Measurements from ENCODE around the gene MLLT3. TPM values are rescaled to one million over a fixed set of nuclear protein-coding genes. Genes with fewer than 3 reads are reported as not detected.

Gene MLLT3
- total and polyA plus RNA-seq, 2 donors, result 21.8 to 46.2 TPM

- Histone ChIP-seq H3K27me3 (ENCODE audit: control insufficient read depth in 2 of 2, insufficient read depth in 1 of 2, low read length in 1 of 2) (no peaks in the 10 kb centered on the region), H3K9me3 (ENCODE audit: control insufficient read depth in 2 of 2, insufficient read depth in 1 of 2, low read length in 1 of 2) (no peaks in the 10 kb centered on the region), H3K4me1 (ENCODE audit: control insufficient read depth in 2 of 2, insufficient read depth in 2 of 2, low read length in 2 of 2) (no peaks in the 10 kb centered on the region), H3K27ac (ENCODE audit: low read depth in 1 of 2, low read length in 1 of 2) (no peak overlapping the region), H3K4me3 (ENCODE audit: low read length in 2 of 2) (no peak overlapping the region), H3K36me3 (ENCODE audit: control insufficient read depth in 2 of 2, insufficient read depth in 2 of 2, low read length in 1 of 2) (no peaks in the 10 kb centered on the region)
- DNase-seq (ENCODE audit: low read depth in 6 of 9, low spot score in 9 of 9), result no peak
- 98% methylated on average over 5 of the region's 5 CpGs for WGBS
These were observed 216.7 kb downstream of the MLLT3 start for GRCh38 chr9:20405616-20406015.

GRCh38 chr9:20405078-20405477, 217.2 kb downstream of the MLLT3 start:
- Histone ChIP-seq H3K36me3 (ENCODE audit: control insufficient read depth in 2 of 2, insufficient read depth in 2 of 2, low read length in 1 of 2) (no peaks in the 10 kb centered on the region), H3K4me1 (ENCODE audit: control insufficient read depth in 2 of 2, insufficient read depth in 2 of 2, low read length in 2 of 2) (no peaks in the 10 kb centered on the region), H3K9me3 (ENCODE audit: control insufficient read depth in 2 of 2, insufficient read depth in 1 of 2, low read length in 1 of 2) (no peaks in the 10 kb centered on the region), H3K27ac (ENCODE audit: low read depth in 1 of 2, low read length in 1 of 2) (no peak overlapping the region), H3K27me3 (ENCODE audit: control insufficient read depth in 2 of 2, insufficient read depth in 1 of 2, low read length in 1 of 2) (no peaks in the 10 kb centered on the region), H3K4me3 (ENCODE audit: low read length in 2 of 2) (no peak overlapping the region)
- no peak for DNase-seq (ENCODE audit: low read depth in 6 of 9, low spot score in 9 of 9)
- 60% methylated on average over 1 of the region's 1 CpG for WGBS

GRCh38 chr9:20404192-20404813, 218.0 kb downstream of the MLLT3 start:
- no peak for DNase-seq (ENCODE audit: low read depth in 6 of 9, low spot score in 9 of 9)
- H3K4me3 ChIP-seq (ENCODE audit: low read length in 2 of 2), result no peak overlapping the region
- WGBS, result 97% methylated on average over 7 of the region's 7 CpGs
- no peaks in the 10 kb centered on the region for H3K36me3 ChIP-seq (ENCODE audit: control insufficient read depth in 2 of 2, insufficient read depth in 2 of 2, low read length in 1 of 2)
- H3K27me3 ChIP-seq (ENCODE audit: control insufficient read depth in 2 of 2, insufficient read depth in 1 of 2, low read length in 1 of 2), result no peaks in the 10 kb centered on the region
- H3K9me3 ChIP-seq (ENCODE audit: control insufficient read depth in 2 of 2, insufficient read depth in 1 of 2, low read length in 1 of 2), result no peaks in the 10 kb centered on the region
- H3K27ac ChIP-seq (ENCODE audit: low read depth in 1 of 2, low read length in 1 of 2), result no peak overlapping the region
- no peaks in the 10 kb centered on the region for H3K4me1 ChIP-seq (ENCODE audit: control insufficient read depth in 2 of 2, insufficient read depth in 2 of 2, low read length in 2 of 2)

GRCh38 chr9:20403346-20403745, 219.0 kb downstream of the MLLT3 start:
- 96% methylated on average over 2 of the region's 2 CpGs for WGBS
- no peaks in the 10 kb centered on the region for H3K9me3 ChIP-seq (ENCODE audit: control insufficient read depth in 2 of 2, insufficient read depth in 1 of 2, low read length in 1 of 2)
- no peaks in the 10 kb centered on the region for H3K27me3 ChIP-seq (ENCODE audit: control insufficient read depth in 2 of 2, insufficient read depth in 1 of 2, low read length in 1 of 2)
- no peak overlapping the region for H3K27ac ChIP-seq (ENCODE audit: low read depth in 1 of 2, low read length in 1 of 2)
- no peak overlapping the region for H3K4me3 ChIP-seq (ENCODE audit: low read length in 2 of 2)
- DNase-seq (ENCODE audit: low read depth in 6 of 9, low spot score in 9 of 9), result no peak
- no peaks in the 10 kb centered on the region for H3K4me1 ChIP-seq (ENCODE audit: control insufficient read depth in 2 of 2, insufficient read depth in 2 of 2, low read length in 2 of 2)
- no peaks in the 10 kb centered on the region for H3K36me3 ChIP-seq (ENCODE audit: control insufficient read depth in 2 of 2, insufficient read depth in 2 of 2, low read length in 1 of 2)

- Histone ChIP-seq H3K36me3 (ENCODE audit: control insufficient read depth in 2 of 2, insufficient read depth in 2 of 2, low read length in 1 of 2) (no peaks in the 10 kb centered on the region), H3K27ac (ENCODE audit: low read depth in 1 of 2, low read length in 1 of 2) (no peak overlapping the region), H3K9me3 (ENCODE audit: control insufficient read depth in 2 of 2, insufficient read depth in 1 of 2, low read length in 1 of 2) (no peaks in the 10 kb centered on the region), H3K27me3 (ENCODE audit: control insufficient read depth in 2 of 2, insufficient read depth in 1 of 2, low read length in 1 of 2) (no peaks in the 10 kb centered on the region), H3K4me3 (ENCODE audit: low read length in 2 of 2) (no peak overlapping the region), H3K4me1 (ENCODE audit: control insufficient read depth in 2 of 2, insufficient read depth in 2 of 2, low read length in 2 of 2) (no peaks in the 10 kb centered on the region)
- 98% methylated on average over 4 of the region's 4 CpGs for WGBS
- no peak for DNase-seq (ENCODE audit: low read depth in 6 of 9, low spot score in 9 of 9)
These were observed 219.9 kb downstream of the MLLT3 start for GRCh38 chr9:20402273-20402875.

GRCh38 chr9:20398536-20399338, 223.6 kb downstream of the MLLT3 start:
- Histone ChIP-seq H3K4me3 (ENCODE audit: low read length in 2 of 2) (no peak overlapping the region), H3K27me3 (ENCODE audit: control insufficient read depth in 2 of 2, insufficient read depth in 1 of 2, low read length in 1 of 2) (no peaks in the 10 kb centered on the region), H3K27ac (ENCODE audit: low read depth in 1 of 2, low read length in 1 of 2) (no peak overlapping the region), H3K9me3 (ENCODE audit: control insufficient read depth in 2 of 2, insufficient read depth in 1 of 2, low read length in 1 of 2) (no peaks in the 10 kb centered on the region), H3K4me1 (ENCODE audit: control insufficient read depth in 2 of 2, insufficient read depth in 2 of 2, low read length in 2 of 2) (no peaks in the 10 kb centered on the region), H3K36me3 (ENCODE audit: control insufficient read depth in 2 of 2, insufficient read depth in 2 of 2, low read length in 1 of 2) (no peaks in the 10 kb centered on the region)
- WGBS, result 60% methylated on average over 8 of the region's 8 CpGs
- DNase-seq (ENCODE audit: low read depth in 6 of 9, low spot score in 9 of 9), result no peak

GRCh38 chr9:20397348-20397747, 225.0 kb downstream of the MLLT3 start:
- 92% methylated on average over 4 of the region's 4 CpGs for WGBS
- Histone ChIP-seq H3K4me1 (ENCODE audit: control insufficient read depth in 2 of 2, insufficient read depth in 2 of 2, low read length in 2 of 2) (no peaks in the 10 kb centered on the region), H3K36me3 (ENCODE audit: control insufficient read depth in 2 of 2, insufficient read depth in 2 of 2, low read length in 1 of 2) (no peaks in the 10 kb centered on the region), H3K4me3 (ENCODE audit: low read length in 2 of 2) (no peak overlapping the region), H3K27ac (ENCODE audit: low read depth in 1 of 2, low read length in 1 of 2) (no peak overlapping the region), H3K9me3 (ENCODE audit: control insufficient read depth in 2 of 2, insufficient read depth in 1 of 2, low read length in 1 of 2) (no peaks in the 10 kb centered on the region), H3K27me3 (ENCODE audit: control insufficient read depth in 2 of 2, insufficient read depth in 1 of 2, low read length in 1 of 2) (no peaks in the 10 kb centered on the region)
- no peak for DNase-seq (ENCODE audit: low read depth in 6 of 9, low spot score in 9 of 9)

GRCh38 chr9:20396509-20396908, 225.8 kb downstream of the MLLT3 start:
- DNase-seq (ENCODE audit: low read depth in 6 of 9, low spot score in 9 of 9), result no peak
- Histone ChIP-seq H3K27me3 (ENCODE audit: control insufficient read depth in 2 of 2, insufficient read depth in 1 of 2, low read length in 1 of 2) (no peaks in the 10 kb centered on the region), H3K27ac (ENCODE audit: low read depth in 1 of 2, low read length in 1 of 2) (no peak overlapping the region), H3K4me1 (ENCODE audit: control insufficient read depth in 2 of 2, insufficient read depth in 2 of 2, low read length in 2 of 2) (no peaks in the 10 kb centered on the region), H3K9me3 (ENCODE audit: control insufficient read depth in 2 of 2, insufficient read depth in 1 of 2, low read length in 1 of 2) (no peaks in the 10 kb centered on the region), H3K36me3 (ENCODE audit: control insufficient read depth in 2 of 2, insufficient read depth in 2 of 2, low read length in 1 of 2) (no peaks in the 10 kb centered on the region), H3K4me3 (ENCODE audit: low read length in 2 of 2) (no peak overlapping the region)
- WGBS, result 92% methylated on average over 2 of the region's 2 CpGs

- Histone ChIP-seq H3K36me3 (ENCODE audit: control insufficient read depth in 2 of 2, insufficient read depth in 2 of 2, low read length in 1 of 2) (no peaks in the 10 kb centered on the region), H3K9me3 (ENCODE audit: control insufficient read depth in 2 of 2, insufficient read depth in 1 of 2, low read length in 1 of 2) (no peaks in the 10 kb centered on the region), H3K4me1 (ENCODE audit: control insufficient read depth in 2 of 2, insufficient read depth in 2 of 2, low read length in 2 of 2) (no peaks in the 10 kb centered on the region), H3K27me3 (ENCODE audit: control insufficient read depth in 2 of 2, insufficient read depth in 1 of 2, low read length in 1 of 2) (no peaks in the 10 kb centered on the region), H3K27ac (ENCODE audit: low read depth in 1 of 2, low read length in 1 of 2) (no peak overlapping the region), H3K4me3 (ENCODE audit: low read length in 2 of 2) (no peak overlapping the region)
- DNase-seq (ENCODE audit: low read depth in 6 of 9, low spot score in 9 of 9), result no peak
- WGBS, result 69% methylated on average over 2 of the region's 2 CpGs
These were observed 226.6 kb downstream of the MLLT3 start for GRCh38 chr9:20395651-20396050.

All from thymus (tissue), 11 donors.